Transverse colon (tissue), 4 donors: ENCODE measurements around the gene ZNF462. TPM values are rescaled to one million over a fixed set of nuclear protein-coding genes. Genes with fewer than 3 reads are reported as not detected.

Experiments
- DNase-seq: peaks from one replicate; pipeline ENCODE4 v3.0.0-alpha.2; 2019
- H3K27ac ChIP-seq, 4 donors: fragments of 200-600 bp; sonication (generic); 2 replicates each; pipeline ENCODE4 v1.5.1; 2016 to 2018; ENCODE audit warnings: inconsistent platforms in 4 of 4
- H3K27me3 ChIP-seq: fragments of 200-600 bp; sonication (generic); 2 replicates; pipeline ENCODE4 v1.5.1; 2017; ENCODE audit warnings: inconsistent platforms
- H3K36me3 ChIP-seq, 4 donors: fragments of 200-600 bp; sonication (generic); 2 replicates each; pipeline ENCODE4 v1.5.1; 2017 to 2019; ENCODE audit warnings: inconsistent platforms in 4 of 4
- H3K4me1 ChIP-seq, 4 donors: fragments of 200-600 bp; sonication (generic); 2 replicates each; pipeline ENCODE4 v1.5.1; 2017 to 2020; ENCODE audit warnings: inconsistent platforms in 4 of 4
- H3K4me3 ChIP-seq, 4 donors: fragments of 200-600 bp; sonication (generic); 1 replicate in 1 of 4; 2 replicates in 3 of 4; pipeline versions ENCODE4 v1.5.1 to v1.6.1; 2017 to 2019; ENCODE audit warnings: inconsistent platforms in 4 of 4
- H3K9me3 ChIP-seq, 2 donors: fragments of 200-600 bp; sonication (generic); 2 replicates each; pipeline ENCODE4 v1.5.1; 2017 to 2019; ENCODE audit warnings: inconsistent platforms in 2 of 2
- EP300 ChIP-seq: sonication (generic); formaldehyde crosslinking; IDR thresholded peaks from one replicate; pipeline ENCODE4 v1.6.1; 2017; ENCODE audit warnings: antibody characterized with exemption, low read depth
- POLR2A ChIP-seq: fragments of 450-650 bp; IDR thresholded peaks from one replicate; pipeline ENCODE4 v1.6.1; 2016; ENCODE audit warnings: antibody characterized with exemption, mild to moderate bottlenecking, moderate library complexity
- POLR2AphosphoS5 ChIP-seq, 3 donors: sonication (generic); formaldehyde crosslinking; IDR thresholded peaks; one replicate each; pipeline ENCODE4 v1.6.1; 2016; ENCODE audit warnings: antibody characterized with exemption in 3 of 3
- WGBS, 2 donors: methylation state at CpG; one replicate each; pipeline ENCODE4 v1.1.5; 2018; ENCODE audit warnings: low coverage in 1 of 2; 5-methylcytosine and 5-hydroxymethylcytosine counted together
- in situ Hi-C, 4 donors: fragments of 200-750 bp; cut with MboI; loops; one replicate each; pipeline versions ENCODE4 v1.15.0 to v1.15.1; 2017; ENCODE audit warnings: low sequenced_read_pairs in 3 of 4, low pct_ligation_motif_present in 1 of 4, low pct_unique_long_range_greater_than_20kb in 1 of 4
- intact Hi-C: fragments of 100-400 bp; cut with DNase I; formaldehyde crosslinking; loops from one replicate; pipeline ENCODE4 v1.15.1; 2023; ENCODE audit warnings: low total_unique reads
- total RNA-seq, 4 donors: library from RNA; depleted of rRNA; stranded (reverse); fragments of >200 nt; gene quantifications; one replicate each; pipeline ENCODE4 v1.1.0, GENCODE V29; 2016
- TF ChIP-seq, protein P1 (sequence below), 5 experiments: fragments of 200-600 bp in 3 of 5; fragments of 450-650 bp in 2 of 5; sonication (generic) in 3 of 5; IDR thresholded peaks; 1 replicate in 2 of 5; 2 replicates in 3 of 5; pipeline ENCODE4 v1.5.1; 2016 to 2017; ENCODE audit warnings: antibody characterized with exemption in 5 of 5, inconsistent platforms in 3 of 5, mild to moderate bottlenecking in 2 of 5, moderate library complexity in 1 of 5

ZNF462 gene
- total RNA-seq, 4 donors from 2014 or later: 17.5 to 28.7 (median 22.9) TPM

GRCh38 chr9:106906129-106906528, 43.2 kb downstream of the ZNF462 start:
- in situ Hi-C loops (no loop called here), intact Hi-C loops (no loop called here)
- Histone ChIP-seq H3K27ac (no peak overlapping the region), H3K27me3 (no peaks in the 10 kb centered on the region), H3K4me3 (no peak overlapping the region), H3K9me3 (peaks cover 0 to 8% of the 10 kb centered on the region in 2 donors), H3K36me3 (no peaks in the 10 kb centered on the region), H3K4me1 (no peaks in the 10 kb centered on the region)
- 92 to 100% methylated on average over 1 to 3 of the region's 3 CpGs for WGBS, 2 donors
- TF ChIP-seq, protein P1, sequence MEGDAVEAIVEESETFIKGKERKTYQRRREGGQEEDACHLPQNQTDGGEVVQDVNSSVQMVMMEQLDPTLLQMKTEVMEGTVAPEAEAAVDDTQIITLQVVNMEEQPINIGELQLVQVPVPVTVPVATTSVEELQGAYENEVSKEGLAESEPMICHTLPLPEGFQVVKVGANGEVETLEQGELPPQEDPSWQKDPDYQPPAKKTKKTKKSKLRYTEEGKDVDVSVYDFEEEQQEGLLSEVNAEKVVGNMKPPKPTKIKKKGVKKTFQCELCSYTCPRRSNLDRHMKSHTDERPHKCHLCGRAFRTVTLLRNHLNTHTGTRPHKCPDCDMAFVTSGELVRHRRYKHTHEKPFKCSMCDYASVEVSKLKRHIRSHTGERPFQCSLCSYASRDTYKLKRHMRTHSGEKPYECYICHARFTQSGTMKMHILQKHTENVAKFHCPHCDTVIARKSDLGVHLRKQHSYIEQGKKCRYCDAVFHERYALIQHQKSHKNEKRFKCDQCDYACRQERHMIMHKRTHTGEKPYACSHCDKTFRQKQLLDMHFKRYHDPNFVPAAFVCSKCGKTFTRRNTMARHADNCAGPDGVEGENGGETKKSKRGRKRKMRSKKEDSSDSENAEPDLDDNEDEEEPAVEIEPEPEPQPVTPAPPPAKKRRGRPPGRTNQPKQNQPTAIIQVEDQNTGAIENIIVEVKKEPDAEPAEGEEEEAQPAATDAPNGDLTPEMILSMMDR (IDR thresholded peaks at IDR 0.05): no peak
- TF ChIP-seq POLR2AphosphoS5 (IDR thresholded peaks at IDR 0.05) (no peak), POLR2A (no peak), EP300 (no peak)
- DNase-seq: no peak

GRCh38 chr9:106911951-106912350, 49.0 kb downstream of the ZNF462 start:
- TF ChIP-seq POLR2A: no peak
- TF ChIP-seq, protein P1 (IDR thresholded peaks at IDR 0.05): no peak
- Histone ChIP-seq H3K27me3 (no peaks in the 10 kb centered on the region), H3K27ac (no peak overlapping the region), H3K36me3 (no peaks in the 10 kb centered on the region), H3K4me3 (no peak overlapping the region), H3K4me1 (peaks cover 2 to 10% (median 5%) of the 10 kb centered on the region in 4 donors), H3K9me3 (peaks cover 0 to 3% of the 10 kb centered on the region in 2 donors)
- no peak for DNase-seq
- intact Hi-C loops: no loop called here
- in situ Hi-C loops: no loop called here
- WGBS, 2 donors: 57 to 74% methylated on average over 4 to 6 of the region's 6 CpGs

GRCh38 chr9:106913276-106913675, 50.3 kb downstream of the ZNF462 start:
- no peak overlapping the region for H3K4me3 ChIP-seq
- H3K9me3 ChIP-seq: no peaks in the 10 kb centered on the region
- no peak for TF ChIP-seq EP300
- no peak for TF ChIP-seq POLR2A
- TF ChIP-seq POLR2AphosphoS5 (IDR thresholded peaks at IDR 0.05): no peak
- TF ChIP-seq, protein P1 (IDR thresholded peaks at IDR 0.05): no peak
- no peaks in the 10 kb centered on the region for H3K27me3 ChIP-seq
- intact Hi-C loops: no loop called here
- 83 to 84% methylated on average over 4 to 5 of the region's 5 CpGs for WGBS, 2 donors
- H3K27ac ChIP-seq: no peak overlapping the region
- no peak for DNase-seq
- in situ Hi-C loops: no loop called here
- peaks cover 3 to 23% (median 10%) of the 10 kb centered on the region in 4 donors for H3K4me1 ChIP-seq
- H3K36me3 ChIP-seq: no peaks in the 10 kb centered on the region

- 89 to 96% methylated on average over 2 to 3 of the region's 3 CpGs for WGBS, 2 donors
- Histone ChIP-seq H3K9me3 (no peaks in the 10 kb centered on the region), H3K36me3 (no peaks in the 10 kb centered on the region), H3K4me1 (peaks cover 10 to 43% (median 17%) of the 10 kb centered on the region in 4 donors), H3K27ac (peak overlapping the region in 2 of 4 donors; percentile 39 to 58), H3K27me3 (no peaks in the 10 kb centered on the region), H3K4me3 (no peak overlapping the region)
- DNase-seq: no peak
- TF ChIP-seq POLR2A (no peak), EP300 (no peak), POLR2AphosphoS5 (IDR thresholded peaks at IDR 0.05) (no peak)
- TF ChIP-seq, protein P1 (IDR thresholded peaks at IDR 0.05): no peak
- intact Hi-C loops: loop anchor here (5.0 kb wide), 1 partner anchor 1779 kb away; no protein-coding TSS in a partner anchor
- in situ Hi-C loops: no loop called here
Measured at GRCh38 chr9:106915851-106916250, 52.9 kb downstream of the ZNF462 start.
